DND-41 (cell line): ENCODE data around the gene BPIFB6.

Source experiments
- EZH2 ChIP-seq: IDR thresholded peaks from 3 replicates; pipeline ENCODE4 v1.6.1; 2012; ENCODE audit warnings: borderline replicate concordance, low read depth, mild to moderate bottlenecking, moderate library complexity, low read length, inconsistent platforms; ENCODE audit not compliant: severe bottlenecking
- TF ChIP-seq, protein P1 (sequence below): IDR thresholded peaks from 2 replicates; pipeline ENCODE4 v1.5.1; 2012; ENCODE audit warnings: borderline replicate concordance, low read length, moderate library complexity, mild to moderate bottlenecking; ENCODE audit not compliant: poor library complexity, severe bottlenecking; ENCODE audit errors: extremely low read depth

- TF ChIP-seq, protein P1, sequence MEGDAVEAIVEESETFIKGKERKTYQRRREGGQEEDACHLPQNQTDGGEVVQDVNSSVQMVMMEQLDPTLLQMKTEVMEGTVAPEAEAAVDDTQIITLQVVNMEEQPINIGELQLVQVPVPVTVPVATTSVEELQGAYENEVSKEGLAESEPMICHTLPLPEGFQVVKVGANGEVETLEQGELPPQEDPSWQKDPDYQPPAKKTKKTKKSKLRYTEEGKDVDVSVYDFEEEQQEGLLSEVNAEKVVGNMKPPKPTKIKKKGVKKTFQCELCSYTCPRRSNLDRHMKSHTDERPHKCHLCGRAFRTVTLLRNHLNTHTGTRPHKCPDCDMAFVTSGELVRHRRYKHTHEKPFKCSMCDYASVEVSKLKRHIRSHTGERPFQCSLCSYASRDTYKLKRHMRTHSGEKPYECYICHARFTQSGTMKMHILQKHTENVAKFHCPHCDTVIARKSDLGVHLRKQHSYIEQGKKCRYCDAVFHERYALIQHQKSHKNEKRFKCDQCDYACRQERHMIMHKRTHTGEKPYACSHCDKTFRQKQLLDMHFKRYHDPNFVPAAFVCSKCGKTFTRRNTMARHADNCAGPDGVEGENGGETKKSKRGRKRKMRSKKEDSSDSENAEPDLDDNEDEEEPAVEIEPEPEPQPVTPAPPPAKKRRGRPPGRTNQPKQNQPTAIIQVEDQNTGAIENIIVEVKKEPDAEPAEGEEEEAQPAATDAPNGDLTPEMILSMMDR, result no peak
- no peak for TF ChIP-seq EZH2
These were observed 9.2 kb upstream of the BPIFB6 start for GRCh38 chr20:33022289-33022688.
